Effector memory CD4-positive, alpha-beta T cell (primary cell): ENCODE measurements around the gene EML4.

ENCODE experiments used
- DNase-seq, 3 donors: peaks; one replicate each; pipeline ENCODE4 v3.0.0-alpha.2; 2020
- H3K27ac ChIP-seq: 2 replicates; pipeline ENCODE4 v1.7.0; 2013; ENCODE audit warnings: mild to moderate bottlenecking, low read length, moderate library complexity; ENCODE audit not compliant: insufficient read depth, poor library complexity, severe bottlenecking
- H3K27me3 ChIP-seq: replicated peaks from 2 replicates; pipeline ENCODE4 v1.7.0; 2013; ENCODE audit warnings: mild to moderate bottlenecking, low read length; ENCODE audit not compliant: insufficient read depth, control insufficient read depth, poor library complexity, severe bottlenecking
- H3K36me3 ChIP-seq: 2 replicates; pipeline ENCODE4 v1.7.0; 2013; ENCODE audit warnings: mild to moderate bottlenecking, low read length, moderate library complexity; ENCODE audit not compliant: control insufficient read depth, insufficient read depth
- H3K4me1 ChIP-seq: 2 replicates; pipeline ENCODE4 v1.7.0; 2013; ENCODE audit warnings: low read length, mild to moderate bottlenecking; ENCODE audit not compliant: control insufficient read depth, insufficient read depth, poor library complexity, severe bottlenecking
- H3K4me3 ChIP-seq: 2 replicates; pipeline ENCODE4 v1.7.0; 2013; ENCODE audit warnings: low read length, low read depth, mild to moderate bottlenecking; ENCODE audit not compliant: insufficient read depth, poor library complexity, severe bottlenecking
- H3K9me3 ChIP-seq: 2 replicates; pipeline ENCODE4 v1.7.0; 2013; ENCODE audit warnings: mild to moderate bottlenecking, low read length, moderate library complexity; ENCODE audit not compliant: control insufficient read depth

EML4 gene

DNA sequence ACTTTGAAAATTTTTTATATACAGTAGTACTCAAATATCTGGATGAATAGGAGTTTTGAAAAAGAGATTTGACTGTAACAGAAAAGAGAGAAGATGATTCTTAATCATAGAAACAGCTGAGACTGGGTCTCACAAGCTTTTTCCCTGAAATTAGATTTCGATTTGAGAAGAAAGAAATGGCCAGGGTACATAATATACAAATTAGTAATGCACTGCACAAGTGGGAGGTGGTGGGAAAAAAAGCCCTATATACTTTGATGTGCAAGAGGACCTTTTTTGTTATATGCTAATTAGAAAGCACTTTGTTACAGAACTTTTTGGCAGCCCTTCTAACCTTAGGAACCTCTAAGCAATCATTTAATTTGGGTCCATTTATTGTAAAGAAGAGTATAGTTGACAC, 62.9 kb downstream of the EML4 start:
- no peaks in the 10 kb centered on the region for H3K36me3 ChIP-seq
- no peaks in the 10 kb centered on the region for H3K27me3 ChIP-seq
- H3K4me3 ChIP-seq: no peak overlapping the region
- H3K27ac ChIP-seq: no peak overlapping the region
- DNase-seq: no peak
- H3K9me3 ChIP-seq: no peaks in the 10 kb centered on the region
- peaks cover 25% of the 10 kb centered on the region for H3K4me1 ChIP-seq

DNA sequence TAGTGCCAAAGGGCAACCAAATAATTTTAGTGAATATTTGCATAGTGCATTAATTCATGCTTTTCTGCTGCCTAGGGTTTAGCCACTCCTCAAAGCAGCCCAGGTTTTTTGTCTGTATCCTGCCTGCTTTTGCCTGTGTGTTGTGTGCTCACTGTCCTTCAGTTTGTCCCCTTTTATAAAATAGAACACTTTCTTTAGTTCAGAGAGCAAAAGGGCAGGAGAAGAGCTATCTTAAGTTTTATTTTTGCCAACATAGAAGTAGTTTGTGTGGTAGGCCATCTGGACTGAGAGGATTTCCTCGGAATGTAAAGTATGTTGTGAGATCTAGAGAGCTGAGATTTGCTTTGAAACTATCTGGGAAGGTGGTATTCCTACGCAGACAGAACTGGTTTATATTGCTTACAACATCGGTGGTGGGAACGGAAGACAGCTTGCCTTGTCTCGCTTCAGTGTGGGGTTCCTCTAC, 64.9 kb downstream of the EML4 start:
- Histone ChIP-seq H3K36me3 (no peaks in the 10 kb centered on the region), H3K27me3 (no peaks in the 10 kb centered on the region), H3K4me3 (no peak overlapping the region), H3K9me3 (no peaks in the 10 kb centered on the region), H3K4me1 (peaks cover 26% of the 10 kb centered on the region), H3K27ac (no peak overlapping the region)
- DNase-seq: no peak

DNA sequence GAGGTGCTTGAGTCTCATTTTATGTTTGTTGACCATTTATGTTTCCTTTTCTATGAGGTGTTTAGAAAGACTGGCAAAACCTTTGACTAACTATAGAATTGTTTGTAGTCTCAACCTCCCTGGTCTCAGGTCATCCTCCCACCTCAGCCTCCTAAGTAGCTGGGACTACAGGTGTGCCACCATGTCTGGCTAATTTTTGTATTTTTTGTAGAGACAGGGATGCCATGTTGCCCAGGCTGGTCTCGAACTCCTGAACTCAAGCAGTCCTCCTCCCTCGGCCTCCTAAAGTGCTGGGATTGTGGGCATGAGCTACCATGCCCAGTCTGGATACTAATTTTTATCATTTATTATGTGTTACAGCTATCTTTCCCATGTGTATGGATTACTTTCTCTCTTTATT, 67.8 kb downstream of the EML4 start:
- Histone ChIP-seq H3K27ac (no peak overlapping the region), H3K4me1 (peaks cover 34% of the 10 kb centered on the region), H3K4me3 (no peak overlapping the region), H3K27me3 (no peaks in the 10 kb centered on the region), H3K36me3 (no peaks in the 10 kb centered on the region), H3K9me3 (no peaks in the 10 kb centered on the region)
- DNase-seq: no peak

DNA sequence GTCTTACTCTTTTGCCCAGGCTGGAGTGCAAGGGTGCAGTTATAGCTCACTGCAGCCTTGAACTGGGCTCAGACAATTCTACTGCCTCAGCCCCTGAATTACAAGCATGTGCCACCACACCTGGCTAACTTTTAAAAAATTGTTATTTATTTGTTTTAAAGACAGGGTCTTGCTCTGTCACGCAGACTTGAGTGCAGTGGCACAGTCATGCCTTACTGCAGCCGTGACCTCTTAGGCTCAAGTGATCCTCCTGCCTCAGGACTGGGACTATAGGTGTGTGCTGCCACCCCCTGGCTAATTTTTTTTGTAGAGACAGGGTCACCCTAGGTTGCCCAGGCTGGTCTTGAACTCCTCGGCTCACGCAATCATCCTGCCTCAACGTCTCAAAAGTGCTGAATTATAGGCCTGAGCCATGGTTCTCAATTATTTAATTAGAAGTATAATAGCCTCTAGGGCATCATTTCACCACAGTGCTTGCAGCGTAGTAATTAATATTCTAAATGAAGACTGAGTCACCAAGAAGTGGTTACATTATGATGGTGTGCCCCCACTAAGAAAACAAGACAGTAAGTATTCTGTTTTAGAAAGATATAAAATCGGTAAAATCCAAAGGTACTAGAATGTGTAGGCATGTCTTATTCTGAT, 69.6 kb downstream of the EML4 start:
- Histone ChIP-seq H3K9me3 (no peaks in the 10 kb centered on the region), H3K27me3 (no peaks in the 10 kb centered on the region), H3K4me3 (no peak overlapping the region), H3K36me3 (no peaks in the 10 kb centered on the region), H3K27ac (peak overlapping the region; percentile 1), H3K4me1 (peaks cover 34% of the 10 kb centered on the region)
- peak in 2 of 3 donors; percentile 10 to 29 for DNase-seq

DNA sequence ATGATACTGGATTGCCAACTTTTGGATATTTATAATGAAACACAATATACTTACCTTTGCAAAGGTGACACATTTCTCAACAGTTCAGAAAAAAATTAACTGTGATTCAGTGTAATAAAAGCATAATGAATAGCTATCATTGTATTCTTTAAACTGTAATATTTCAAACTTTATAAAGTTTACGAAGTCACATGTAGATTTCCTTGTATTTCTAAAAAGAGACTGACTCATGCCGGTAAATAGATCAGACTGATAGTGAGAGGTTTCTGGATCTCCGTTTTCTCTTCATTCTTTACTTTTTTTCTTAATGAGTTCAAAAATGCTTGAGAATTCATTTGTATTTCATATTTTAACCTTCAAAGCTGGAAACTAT, 70.1 kb downstream of the EML4 start:
- H3K9me3 ChIP-seq: no peaks in the 10 kb centered on the region
- H3K27me3 ChIP-seq: no peaks in the 10 kb centered on the region
- no peaks in the 10 kb centered on the region for H3K36me3 ChIP-seq
- H3K4me3 ChIP-seq: no peak overlapping the region
- H3K27ac ChIP-seq: peak overlapping the region; percentile 1
- H3K4me1 ChIP-seq: peaks cover 34% of the 10 kb centered on the region
- DNase-seq: no peak

DNA sequence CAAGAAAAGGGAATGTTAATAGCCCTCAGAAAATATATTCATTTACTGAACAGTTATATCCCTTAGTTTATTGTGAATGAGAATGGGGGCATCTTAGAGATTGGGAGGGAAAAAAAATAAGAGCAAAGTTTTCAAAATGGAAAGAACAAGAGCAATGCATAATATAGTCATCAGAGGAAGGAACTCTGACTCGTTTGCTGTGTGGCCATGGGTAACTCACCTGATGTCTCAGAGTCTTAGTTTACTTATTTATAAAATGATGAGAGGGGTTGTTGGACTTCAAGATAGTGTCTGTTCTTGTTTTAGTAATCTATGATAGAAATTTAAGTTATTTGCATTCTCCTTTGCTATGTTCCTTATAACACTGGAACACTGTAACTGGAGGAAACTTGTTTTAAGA, 70.7 kb downstream of the EML4 start:
- peaks cover 37% of the 10 kb centered on the region for H3K4me1 ChIP-seq
- H3K27ac ChIP-seq: no peak overlapping the region
- no peak overlapping the region for H3K4me3 ChIP-seq
- H3K36me3 ChIP-seq: no peaks in the 10 kb centered on the region
- H3K9me3 ChIP-seq: no peaks in the 10 kb centered on the region
- no peak for DNase-seq
- no peaks in the 10 kb centered on the region for H3K27me3 ChIP-seq

DNA sequence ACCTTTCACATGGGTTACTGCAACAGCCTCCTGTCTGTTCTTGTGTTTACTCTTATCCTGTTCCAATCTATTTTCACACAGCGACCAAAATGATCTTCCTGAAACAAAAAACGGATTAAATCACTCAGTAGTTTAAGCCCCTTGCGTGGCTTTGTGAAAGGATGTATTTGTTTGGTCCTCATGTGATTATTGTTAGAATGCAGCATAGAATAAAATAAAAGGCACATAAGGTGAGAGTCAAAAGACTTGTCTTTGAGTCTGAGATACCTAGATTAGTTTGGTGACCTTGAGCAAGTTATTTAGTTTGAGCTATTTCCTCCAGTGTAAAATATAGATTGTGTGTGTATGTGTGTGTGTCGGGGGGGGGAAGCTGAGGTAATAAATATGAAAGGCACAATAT, 72.4 kb downstream of the EML4 start:
- no peak for DNase-seq
- Histone ChIP-seq H3K27me3 (no peaks in the 10 kb centered on the region), H3K4me1 (peaks cover 37% of the 10 kb centered on the region), H3K9me3 (no peaks in the 10 kb centered on the region), H3K4me3 (no peak overlapping the region), H3K36me3 (peaks cover 6% of the 10 kb centered on the region), H3K27ac (no peak overlapping the region)

DNA sequence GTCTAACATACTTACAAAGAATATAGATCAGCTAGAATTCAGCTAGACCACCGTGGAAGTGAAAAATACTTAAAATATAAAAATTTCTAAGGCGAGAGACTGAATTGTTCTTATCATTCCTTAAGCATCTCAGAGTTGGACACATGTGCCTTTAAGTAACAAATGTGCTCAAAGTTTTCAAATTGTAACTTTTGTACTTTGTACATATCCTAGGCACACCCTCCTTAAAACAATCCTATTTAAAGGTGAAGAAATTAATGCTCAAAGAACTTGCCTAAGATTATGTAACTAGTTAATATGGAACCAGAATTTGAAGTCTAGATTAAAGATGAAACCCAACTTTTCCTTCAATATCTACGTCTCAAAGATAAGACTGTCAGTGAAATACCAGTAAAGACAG, 74.1 kb downstream of the EML4 start:
- Histone ChIP-seq H3K4me1 (peaks cover 25% of the 10 kb centered on the region), H3K27ac (no peak overlapping the region)
- DNase-seq: no peak

DNA sequence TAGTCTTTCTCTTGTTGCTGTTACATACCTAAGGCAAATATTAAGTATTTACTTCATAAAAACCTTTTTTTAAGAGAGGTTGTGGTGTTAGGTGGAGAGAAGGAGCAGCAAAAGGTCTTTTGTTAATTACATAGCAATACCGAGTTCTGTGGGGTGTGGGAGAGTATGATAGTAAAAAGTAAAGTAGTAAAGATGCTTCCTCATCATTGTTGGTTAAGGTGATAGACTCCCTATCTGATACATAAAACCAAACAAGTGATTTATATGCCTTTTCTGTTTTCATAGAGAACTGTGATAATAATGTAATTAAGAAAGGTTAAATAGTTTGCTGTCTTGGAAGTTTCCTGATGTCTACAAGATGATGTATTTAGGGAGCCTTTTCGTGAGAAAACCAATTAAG, 75.4 kb downstream of the EML4 start:
- Histone ChIP-seq H3K9me3 (no peaks in the 10 kb centered on the region), H3K27me3 (no peaks in the 10 kb centered on the region), H3K4me3 (no peak overlapping the region), H3K36me3 (peaks cover 9% of the 10 kb centered on the region), H3K27ac (no peak overlapping the region), H3K4me1 (peaks cover 16% of the 10 kb centered on the region)
- no peak for DNase-seq

More for the DNA sequence above, 74.1 kb downstream of the EML4 start:
- Histone ChIP-seq H3K4me3 (no peak overlapping the region), H3K36me3 (peaks cover 9% of the 10 kb centered on the region), H3K9me3 (no peaks in the 10 kb centered on the region), H3K27me3 (no peaks in the 10 kb centered on the region)

DNA sequence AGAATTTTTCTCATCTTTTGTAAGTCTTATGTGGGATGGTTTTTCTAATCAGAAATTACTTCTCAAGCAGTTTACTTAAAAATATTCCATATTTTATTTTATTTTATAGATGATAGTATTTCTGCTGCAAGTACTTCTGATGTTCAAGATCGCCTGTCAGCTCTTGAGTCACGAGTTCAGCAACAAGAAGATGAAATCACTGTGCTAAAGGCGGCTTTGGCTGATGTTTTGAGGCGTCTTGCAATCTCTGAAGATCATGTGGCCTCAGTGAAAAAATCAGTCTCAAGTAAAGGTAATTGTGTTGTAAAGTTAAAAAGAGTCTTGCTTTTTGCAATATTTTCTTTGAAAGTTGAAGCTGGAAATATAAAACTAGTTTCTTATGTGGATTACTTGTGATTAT, 76.2 kb downstream of the EML4 start:
- peaks cover 11% of the 10 kb centered on the region for H3K4me1 ChIP-seq
- no peaks in the 10 kb centered on the region for H3K9me3 ChIP-seq
- no peak for DNase-seq
- H3K4me3 ChIP-seq: no peak overlapping the region
- peaks cover 9% of the 10 kb centered on the region for H3K36me3 ChIP-seq
- H3K27me3 ChIP-seq: no peaks in the 10 kb centered on the region
- H3K27ac ChIP-seq: no peak overlapping the region
